ENCODE measurements around the gene SLC22A8.

GRCh38 chr11:63007920-63008319 is 7.7 kb downstream of the SLC22A8 start:
- TF ChIP-seq POLR2A (IDR thresholded peaks at IDR 0.05) = no peak
- TF ChIP-seq, protein P1, sequence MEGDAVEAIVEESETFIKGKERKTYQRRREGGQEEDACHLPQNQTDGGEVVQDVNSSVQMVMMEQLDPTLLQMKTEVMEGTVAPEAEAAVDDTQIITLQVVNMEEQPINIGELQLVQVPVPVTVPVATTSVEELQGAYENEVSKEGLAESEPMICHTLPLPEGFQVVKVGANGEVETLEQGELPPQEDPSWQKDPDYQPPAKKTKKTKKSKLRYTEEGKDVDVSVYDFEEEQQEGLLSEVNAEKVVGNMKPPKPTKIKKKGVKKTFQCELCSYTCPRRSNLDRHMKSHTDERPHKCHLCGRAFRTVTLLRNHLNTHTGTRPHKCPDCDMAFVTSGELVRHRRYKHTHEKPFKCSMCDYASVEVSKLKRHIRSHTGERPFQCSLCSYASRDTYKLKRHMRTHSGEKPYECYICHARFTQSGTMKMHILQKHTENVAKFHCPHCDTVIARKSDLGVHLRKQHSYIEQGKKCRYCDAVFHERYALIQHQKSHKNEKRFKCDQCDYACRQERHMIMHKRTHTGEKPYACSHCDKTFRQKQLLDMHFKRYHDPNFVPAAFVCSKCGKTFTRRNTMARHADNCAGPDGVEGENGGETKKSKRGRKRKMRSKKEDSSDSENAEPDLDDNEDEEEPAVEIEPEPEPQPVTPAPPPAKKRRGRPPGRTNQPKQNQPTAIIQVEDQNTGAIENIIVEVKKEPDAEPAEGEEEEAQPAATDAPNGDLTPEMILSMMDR (IDR thresholded peaks at IDR 0.05) = no peak
- no peak for TF ChIP-seq POLR2AphosphoS5 (IDR thresholded peaks at IDR 0.05; ENCODE audit: insufficient read depth in 1 of 2, low read depth in 1 of 2)

Measured in vagina (tissue), 2 donors.